Left cardiac atrium (tissue), 4 donors: ENCODE results near the gene SGMS1. TPM values are rescaled to one million over a fixed set of nuclear protein-coding genes. Genes with fewer than 3 reads are reported as not detected.
"Not testable (repeated sequence)": the region's sequence is repeated elsewhere in the genome, so short reads cannot be mapped to it uniquely, and the experiment has no call there.

Experiments used
- ATAC-seq, 2 donors: fragments of 200-7000 bp; cut with Tn5 transposase; one replicate each; pipeline ENCODE4 v1.9.1; 2020; ENCODE audit warnings: mild to moderate bottlenecking in 2 of 2, moderate library complexity in 2 of 2
- DNase-seq: peaks from one replicate; pipeline ENCODE4 v3.0.0-alpha.2; 2020
- intact Hi-C, 2 donors: fragments of 100-400 bp; cut with DNase I; formaldehyde crosslinking; loops; one replicate each; pipeline versions ENCODE4 v1.14.1 to v1.15.1; 2022 to 2023
- total RNA-seq, 2 donors: library from RNA; stranded (reverse); fragmentation: NEBNext Ultra II Directional; extraction: Animal tissue kit (Norgen Biotek cat#: 25700); gene quantifications; one replicate each; pipeline ENCODE4 v1.2.1, GENCODE V29; 2021
- donor health status: DM: no; HTN: yes; CAD: no.
- donor health status: DM: no; HTN: yes; CAD: no; lungs with severe emphysema.
- donor health status: DM: yes; HTN: yes; CAD: no.
- donor health status: Dilated cardiomyopathy.

SGMS1 gene
- total RNA-seq, 2 donors from 2014 or later = 22.4 to 24.4 TPM

DNA sequence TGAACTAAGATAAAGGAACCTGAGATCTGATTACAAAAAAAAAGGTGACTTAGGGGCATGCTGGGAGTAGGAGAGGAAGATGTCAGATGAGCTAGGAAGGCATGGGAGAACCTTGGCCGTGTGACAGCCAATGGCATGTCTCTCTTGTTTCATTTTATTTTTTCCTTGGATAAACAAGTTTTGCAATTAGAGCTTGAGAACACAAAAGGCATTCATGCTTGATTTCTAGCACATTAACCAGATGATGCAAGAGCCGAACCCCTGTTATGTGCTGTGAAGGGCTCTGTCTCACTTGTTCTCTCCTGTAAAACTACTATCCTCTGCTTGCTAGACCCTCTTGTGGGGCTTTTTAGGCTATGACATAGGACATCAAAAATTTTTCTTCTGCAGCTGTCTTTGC lies 238.1 kb downstream of the SGMS1 start:
- ATAC-seq (peak; percentile 17 to 21), DNase-seq (no peak)
- intact Hi-C loops = no loop called here

DNA sequence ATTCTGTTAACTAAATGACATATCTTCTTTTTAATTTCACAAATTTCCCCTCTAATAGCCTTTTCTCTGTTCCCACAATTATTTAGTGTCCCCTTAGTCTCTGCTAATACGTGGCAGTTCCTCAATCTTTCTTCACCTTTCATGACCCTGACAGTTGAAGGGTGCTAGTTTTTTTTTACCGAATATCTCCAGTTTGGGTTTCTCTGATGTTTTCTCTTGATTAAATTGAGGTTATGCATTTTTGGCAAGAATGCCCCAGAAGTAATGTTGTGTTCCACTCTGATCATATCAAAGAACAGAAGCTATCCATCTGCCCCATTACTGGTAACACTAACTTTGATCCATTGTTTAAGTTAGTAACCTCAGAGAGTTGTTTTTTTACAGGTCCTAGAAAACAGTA lies 238.9 kb downstream of the SGMS1 start:
- DNase-seq (no peak), ATAC-seq (no peak)
- intact Hi-C loops = no loop called here

DNA sequence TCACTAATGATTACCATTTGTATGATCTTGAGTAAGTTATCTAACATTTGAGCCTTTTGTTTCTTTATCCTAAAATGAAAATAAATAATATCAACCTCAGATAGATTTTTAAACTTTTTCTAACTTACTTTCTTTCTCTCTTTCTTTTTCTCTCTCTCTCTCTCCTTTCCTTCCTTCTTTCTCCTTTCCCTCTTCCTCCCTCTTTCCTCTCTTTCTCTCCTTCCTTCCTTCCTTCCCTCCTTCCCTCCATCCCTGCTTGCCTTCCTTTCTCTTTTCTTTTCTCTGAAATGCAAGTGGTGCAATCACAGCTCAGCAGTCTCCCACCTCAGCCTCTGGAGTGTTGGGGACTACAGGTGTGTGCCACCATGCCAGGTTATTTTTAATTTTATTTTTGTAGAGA lies 239.5 kb downstream of the SGMS1 start:
- ATAC-seq (no peak), DNase-seq (no peak)
- intact Hi-C loops = no loop called here

DNA sequence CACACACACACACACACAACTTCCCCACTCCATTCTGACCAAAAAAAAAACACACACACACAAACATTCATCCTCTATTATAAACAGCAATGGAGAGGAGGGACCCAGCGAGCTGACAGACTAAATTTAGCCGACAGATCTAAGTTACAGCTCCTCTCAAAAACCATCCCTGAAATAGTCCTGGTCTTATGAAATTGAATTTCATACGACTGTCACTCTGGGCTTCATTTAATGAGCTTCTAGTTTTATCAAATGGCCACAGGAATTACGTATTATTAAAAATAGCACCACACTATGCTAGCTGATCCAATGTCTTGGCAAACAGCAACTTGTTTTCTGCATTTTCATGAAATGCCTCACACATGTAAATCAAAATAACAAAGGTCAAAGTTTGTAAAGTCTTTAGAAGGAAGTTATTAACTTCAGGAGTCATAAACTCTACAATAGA lies 241.2 kb downstream of the SGMS1 start:
- ATAC-seq = peak; percentile 56 to 72

DNA sequence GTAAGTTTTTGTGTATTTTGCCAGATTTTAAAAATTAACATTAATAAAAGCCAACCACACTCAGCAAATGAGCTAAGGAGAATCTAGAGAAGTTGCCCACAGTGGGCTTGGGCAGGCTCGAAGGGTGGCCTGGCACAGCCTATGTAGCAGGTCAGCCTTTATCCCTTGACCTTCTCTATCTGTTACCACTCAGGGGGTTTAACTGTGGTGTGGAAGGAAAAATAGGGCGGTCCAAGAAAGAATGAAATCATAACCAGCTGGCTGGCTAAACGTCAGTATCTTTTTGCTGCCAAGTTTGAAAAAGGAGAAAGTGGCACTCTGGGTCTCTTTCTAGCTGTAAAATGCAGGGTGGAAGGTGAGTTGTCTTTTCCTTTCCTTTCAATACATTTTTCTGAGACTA lies 242.1 kb downstream of the SGMS1 start:
- intact Hi-C loops = no loop called here
- ATAC-seq (peak; percentile 60 to 75), DNase-seq (no peak)

More for the DNA sequence above, 241.2 kb downstream of the SGMS1 start:
- no peak for DNase-seq
- intact Hi-C loops = no loop called here

DNA sequence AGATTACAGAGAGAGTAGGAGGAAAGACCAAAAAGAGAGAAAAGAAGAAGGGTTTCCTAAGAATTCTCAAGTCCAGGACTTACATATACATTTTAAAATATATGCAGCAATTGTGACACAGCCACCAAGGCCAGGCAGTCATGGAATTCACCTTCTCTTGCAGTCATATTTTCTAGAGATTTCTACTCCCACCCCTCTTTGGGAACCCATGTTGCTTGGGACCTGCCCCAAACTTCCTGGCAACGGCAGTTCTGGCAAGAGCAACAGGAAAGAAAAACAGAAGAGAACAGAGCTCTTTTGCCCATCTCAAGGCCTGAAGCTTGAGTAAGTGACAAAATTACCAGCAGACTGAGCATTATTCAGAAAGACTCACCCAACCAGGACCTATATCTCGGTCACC lies 244.1 kb downstream of the SGMS1 start:
- intact Hi-C loops = loop anchor here in 1 of 2 donors (10.0 kb wide), 1 partner anchor 55 kb away; no protein-coding TSS in a partner anchor
- DNase-seq (no peak), ATAC-seq (no peak)

DNA sequence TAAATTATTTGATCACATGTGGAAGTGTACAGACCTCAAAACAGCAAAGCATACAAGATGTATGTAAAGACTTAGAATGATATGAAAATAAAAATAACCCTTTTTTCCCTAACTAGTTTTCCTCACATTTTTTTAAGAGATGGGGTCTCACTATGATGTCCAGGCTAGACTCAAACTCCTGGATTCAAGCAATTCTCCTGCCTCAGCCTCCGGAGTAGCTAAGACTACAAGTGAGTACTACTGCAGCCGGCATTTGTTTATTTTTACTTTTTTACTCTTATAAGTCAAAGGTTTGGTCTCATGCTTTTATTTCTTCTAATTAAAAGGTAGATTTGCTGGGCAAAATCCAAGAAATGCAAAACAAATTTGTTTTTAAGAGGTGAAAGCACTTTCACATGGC lies 248.0 kb downstream of the SGMS1 start:
- ATAC-seq = no peak

DNA sequence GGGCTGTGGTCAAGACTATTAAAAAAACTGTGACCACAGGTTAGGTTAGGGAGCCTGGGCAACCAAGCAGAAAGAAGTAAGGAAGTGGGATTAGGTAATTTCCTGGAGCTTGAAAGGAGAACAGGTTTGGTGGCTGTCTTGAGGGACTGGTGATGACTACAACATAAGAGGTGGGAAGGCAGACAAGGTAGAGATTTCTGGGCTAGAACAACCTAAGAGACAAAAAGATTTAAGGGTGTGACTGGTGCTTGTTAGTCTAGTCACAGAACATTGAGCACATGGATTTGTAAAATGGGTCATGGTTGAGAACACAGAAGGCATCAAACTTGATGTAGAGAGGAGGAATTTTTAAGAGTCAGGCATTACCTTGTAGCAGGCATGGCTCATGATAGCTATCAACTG lies 248.7 kb downstream of the SGMS1 start:
- ATAC-seq (no peak), DNase-seq (no peak)
- intact Hi-C loops = loop anchor here in 1 of 2 donors (10.0 kb wide), 1 partner anchor 50 kb away; no protein-coding TSS in a partner anchor

More for the DNA sequence above, 248.0 kb downstream of the SGMS1 start:
- DNase-seq = no peak
- intact Hi-C loops = loop anchor here in 1 of 2 donors (10.0 kb wide), 1 partner anchor 51 kb away; no protein-coding TSS in a partner anchor

DNA sequence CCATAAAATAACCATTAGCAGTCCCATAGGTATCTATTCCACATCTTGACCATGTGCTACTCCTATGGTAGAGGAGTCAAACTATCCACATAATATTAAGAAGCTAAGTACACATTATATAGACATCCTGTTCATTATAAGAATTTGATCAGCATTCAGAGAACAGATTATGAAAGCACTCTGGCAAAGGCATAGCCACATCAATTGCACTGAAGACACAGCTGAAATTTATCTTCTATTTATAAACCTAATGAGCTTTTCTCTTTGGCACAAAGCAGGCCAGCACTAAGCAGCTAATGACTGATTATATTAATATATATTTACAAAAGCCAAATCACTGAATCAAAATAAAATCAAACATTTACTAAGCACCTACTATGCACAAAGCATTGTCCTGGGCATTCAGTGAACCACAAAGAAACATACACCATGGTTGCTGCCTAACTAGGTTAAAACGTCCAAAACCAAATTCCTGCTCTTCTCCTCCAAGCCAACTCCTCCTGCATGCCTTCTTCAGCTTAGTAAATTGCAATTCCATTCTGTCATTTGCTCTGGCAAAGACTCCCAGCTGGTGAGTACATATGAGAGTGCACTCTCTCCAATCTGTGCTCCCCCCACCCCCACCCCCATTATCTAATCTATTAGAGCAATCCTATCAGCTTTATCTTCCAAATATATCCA lies 249.8 kb downstream of the SGMS1 start:
- peak; percentile 72 to 86 for ATAC-seq
- intact Hi-C loops = loop anchor here in 1 of 2 donors (10.0 kb wide), 1 partner anchor 49 kb away; no protein-coding TSS in a partner anchor
- DNase-seq = no peak

DNA sequence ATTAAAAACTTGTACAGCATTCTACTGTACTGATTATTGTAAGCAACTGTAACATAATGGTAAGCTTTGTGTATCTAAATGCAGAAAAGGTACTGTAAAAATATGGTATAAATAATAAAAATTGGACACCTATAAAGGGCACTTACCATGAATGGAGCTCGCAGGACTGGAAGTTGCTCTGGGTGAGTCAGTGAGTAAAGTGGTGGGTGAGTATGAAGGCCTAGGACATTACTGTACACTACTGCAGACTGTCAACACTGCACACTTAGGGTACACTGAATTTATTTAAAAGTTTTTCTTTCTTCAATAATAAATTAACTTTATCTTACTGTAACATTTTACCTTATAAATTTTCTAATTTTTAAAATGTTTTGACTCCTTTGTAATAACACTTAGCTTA lies 253.8 kb downstream of the SGMS1 start:
- intact Hi-C loops = loop anchor here in 1 of 2 donors (10.0 kb wide), 1 partner anchor 45 kb away; no protein-coding TSS in a partner anchor
- ATAC-seq = no peak
- no peak for DNase-seq

DNA sequence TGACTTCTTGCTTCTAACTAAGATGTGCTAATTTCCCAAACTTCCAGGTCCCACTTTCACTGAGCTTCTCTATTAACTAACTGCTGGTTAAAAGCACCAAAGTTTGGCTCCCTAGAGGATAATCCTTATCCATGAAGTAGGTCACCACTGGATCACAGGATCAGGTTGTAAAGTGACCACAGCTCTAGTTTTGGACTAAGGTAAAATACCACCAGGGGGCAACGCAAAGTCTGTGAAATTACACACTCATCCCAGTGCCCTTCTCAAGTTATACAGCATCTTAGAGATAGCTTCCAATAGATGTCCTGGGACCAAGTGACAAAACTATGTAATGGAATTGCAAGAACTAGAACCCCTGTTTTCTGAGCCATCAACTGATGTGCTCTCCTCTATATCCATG lies 256.0 kb downstream of the SGMS1 start:
- ATAC-seq (peak in 1 of 2 donors; percentile 32), DNase-seq (no peak)
- intact Hi-C loops = no loop called here

DNA sequence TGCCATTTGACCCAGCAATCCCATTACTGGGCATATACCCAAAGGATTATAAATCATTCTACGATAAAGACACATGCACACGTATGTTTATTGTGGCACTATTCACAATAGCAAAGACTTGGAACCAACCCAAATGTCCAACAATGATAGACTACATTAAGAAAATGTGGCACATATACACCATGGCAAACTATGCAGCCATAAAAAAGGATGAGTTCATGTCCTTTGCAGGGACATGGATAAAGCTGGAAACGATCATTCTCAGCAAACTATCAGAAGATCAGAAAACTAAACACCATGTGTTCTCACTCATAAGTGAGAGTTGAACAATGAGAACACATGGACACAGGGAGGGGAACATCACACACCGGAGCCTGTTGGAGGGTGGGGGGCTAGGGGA lies 257.3 kb downstream of the SGMS1 start:
- intact Hi-C loops, DNase-seq, ATAC-seq: not testable (repeated sequence)

DNA sequence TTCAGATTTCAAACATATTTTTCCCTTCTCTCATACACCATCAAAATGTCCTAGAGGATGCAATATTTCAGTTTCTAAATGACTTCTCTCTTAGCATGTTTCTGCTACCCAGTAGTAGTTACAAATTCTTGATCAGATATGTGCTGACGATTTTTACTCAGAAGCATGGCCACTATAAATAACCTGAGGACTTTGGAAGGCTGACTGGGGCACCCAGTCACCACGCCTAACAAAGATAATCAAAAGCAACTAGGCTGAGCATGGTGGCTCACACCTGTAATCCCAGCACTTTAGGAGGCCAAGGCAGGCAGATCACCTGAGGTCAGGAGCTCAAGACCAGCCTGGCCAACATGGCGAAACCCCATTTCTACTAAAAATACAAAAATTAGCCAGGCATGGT lies 259.0 kb downstream of the SGMS1 start:
- DNase-seq, intact Hi-C loops, ATAC-seq: not testable (repeated sequence)

DNA sequence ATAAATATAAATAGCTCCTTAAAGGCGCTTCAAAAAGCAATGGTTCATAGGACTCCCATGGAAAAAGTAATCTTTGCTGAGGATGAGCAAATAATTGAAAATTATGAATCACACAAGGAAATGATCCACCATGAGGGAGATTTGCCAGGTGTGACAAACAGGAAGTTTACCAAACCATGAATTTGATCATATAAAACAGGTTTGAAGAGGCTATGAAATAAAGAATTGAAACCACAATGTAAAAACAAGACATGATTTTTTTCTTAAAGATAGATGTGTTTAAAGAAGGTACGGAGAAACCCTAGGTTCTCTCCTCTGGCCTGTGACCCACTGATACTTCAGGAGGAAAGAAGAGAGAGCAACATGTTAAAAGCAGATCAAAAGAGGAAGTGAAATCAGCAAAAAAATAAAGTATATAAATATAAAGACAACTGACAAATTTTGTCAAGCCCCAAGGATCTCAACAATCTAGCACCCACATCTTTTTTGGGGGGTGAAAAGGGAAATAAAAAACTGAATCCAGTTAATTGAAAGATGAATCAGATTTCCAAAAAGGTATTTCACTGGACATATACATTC lies 261.1 kb downstream of the SGMS1 start:
- no peak for DNase-seq
- intact Hi-C loops = no loop called here
- ATAC-seq = no peak

DNA sequence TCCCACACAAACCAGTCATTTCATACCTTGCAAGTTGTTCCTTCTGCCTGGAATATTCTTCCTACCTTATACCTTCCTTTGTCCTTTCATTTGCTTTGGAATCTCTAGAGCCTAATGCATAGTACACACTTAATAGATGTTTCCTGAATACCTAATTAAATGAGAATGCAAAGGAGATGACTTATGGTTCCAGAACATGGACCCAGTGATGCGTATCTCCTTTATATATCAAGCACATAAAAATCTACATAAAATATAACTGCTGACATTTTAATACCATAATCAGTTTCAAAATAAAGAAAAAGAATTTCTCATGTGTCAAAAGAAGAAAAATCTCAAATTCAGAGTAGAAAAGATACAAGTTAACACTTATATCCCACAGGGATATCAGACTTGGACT lies 261.8 kb downstream of the SGMS1 start:
- intact Hi-C loops = no loop called here
- ATAC-seq = no peak
- no peak for DNase-seq

DNA sequence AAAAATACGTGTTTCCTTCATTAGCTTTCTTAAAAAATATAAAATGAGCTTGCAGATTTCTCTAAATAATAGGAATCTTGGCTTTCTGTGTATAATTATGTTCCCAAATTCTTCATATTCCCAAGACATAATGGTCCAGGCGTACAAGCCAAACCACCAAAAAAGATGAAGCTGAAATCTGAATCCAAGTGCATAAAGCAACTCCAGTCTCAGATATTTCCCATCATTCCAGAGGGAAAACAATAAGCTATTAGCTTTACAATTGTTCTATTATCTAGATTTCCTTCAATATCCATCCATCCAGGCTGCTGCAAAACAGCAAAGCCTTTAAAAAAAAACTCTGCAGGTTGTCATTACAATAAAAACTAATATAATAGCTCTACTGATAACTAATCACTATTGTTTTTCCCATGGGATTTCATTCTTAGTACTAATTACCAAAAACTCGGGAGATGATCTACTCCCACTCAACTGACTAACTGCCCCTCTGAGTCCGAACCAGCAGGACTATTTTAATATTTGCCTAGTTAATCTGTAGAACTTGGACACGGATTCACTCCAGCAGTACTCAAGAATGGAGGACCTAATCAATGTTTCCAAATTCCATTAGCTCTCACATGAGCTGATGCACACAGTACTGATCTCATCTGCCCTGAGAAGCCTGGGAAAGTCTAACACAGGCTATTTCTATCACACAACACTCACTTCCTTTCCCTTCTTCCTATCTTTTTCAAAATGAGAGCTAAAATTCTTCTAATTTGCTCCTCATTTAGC lies 263.5 kb downstream of the SGMS1 start:
- ATAC-seq (peak; percentile 52 to 73), DNase-seq (no peak)
- intact Hi-C loops = no loop called here

DNA sequence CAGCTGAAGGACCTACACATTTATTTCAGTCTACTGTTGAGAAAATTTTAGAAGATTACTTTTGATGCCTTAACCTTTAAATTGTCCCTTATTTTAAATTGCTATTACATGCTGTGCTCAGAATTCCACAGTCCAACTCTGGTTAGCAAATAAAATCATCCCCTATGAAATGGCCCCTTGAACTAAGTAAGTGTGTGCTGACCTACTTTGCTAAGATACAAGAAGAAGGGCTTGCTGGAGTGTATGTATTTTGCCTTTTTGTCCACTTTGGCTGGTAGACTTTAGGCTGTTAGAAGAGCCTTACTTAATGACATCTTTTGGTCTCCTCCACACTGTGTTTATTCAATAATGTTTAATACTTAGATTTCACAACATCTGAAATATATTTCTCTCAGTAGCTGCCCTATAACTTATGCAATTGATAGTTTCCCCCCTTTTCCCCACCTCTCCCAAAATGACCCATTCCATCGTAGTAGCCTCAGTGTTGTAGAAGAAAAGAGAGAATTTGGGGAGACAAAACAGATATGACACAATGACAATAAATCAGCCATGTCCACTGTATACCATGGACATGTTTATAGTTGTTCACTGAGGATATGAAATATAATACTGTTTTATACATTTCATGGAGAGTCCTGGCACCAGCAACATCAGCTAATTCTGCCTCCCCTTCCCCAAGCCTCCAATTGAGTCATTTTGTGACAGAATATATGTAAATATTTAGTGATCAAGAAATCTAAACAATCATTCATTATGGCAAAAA lies 264.6 kb downstream of the SGMS1 start:
- intact Hi-C loops = no loop called here
- ATAC-seq (no peak), DNase-seq (no peak)

DNA sequence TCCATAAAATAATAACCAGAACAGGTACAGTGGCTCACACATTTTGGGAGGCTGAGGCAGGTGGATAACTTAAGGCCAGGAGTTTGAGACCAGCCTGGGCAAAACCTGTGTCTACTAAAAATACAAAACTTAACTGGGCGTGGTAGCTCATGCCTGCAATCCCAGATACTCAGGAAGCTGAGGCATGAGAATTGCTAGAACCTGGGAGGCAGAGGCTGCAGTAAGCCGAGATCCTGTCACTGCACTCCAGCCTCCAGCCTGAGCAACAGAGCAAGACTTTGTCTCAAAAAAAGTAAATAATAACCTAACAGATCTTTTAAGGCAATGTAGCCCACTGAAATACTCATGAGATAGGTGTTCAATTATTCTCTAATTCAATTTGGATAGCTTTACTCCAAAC lies 265.3 kb downstream of the SGMS1 start:
- intact Hi-C loops = no loop called here
- ATAC-seq (no peak), DNase-seq (no peak)

DNA sequence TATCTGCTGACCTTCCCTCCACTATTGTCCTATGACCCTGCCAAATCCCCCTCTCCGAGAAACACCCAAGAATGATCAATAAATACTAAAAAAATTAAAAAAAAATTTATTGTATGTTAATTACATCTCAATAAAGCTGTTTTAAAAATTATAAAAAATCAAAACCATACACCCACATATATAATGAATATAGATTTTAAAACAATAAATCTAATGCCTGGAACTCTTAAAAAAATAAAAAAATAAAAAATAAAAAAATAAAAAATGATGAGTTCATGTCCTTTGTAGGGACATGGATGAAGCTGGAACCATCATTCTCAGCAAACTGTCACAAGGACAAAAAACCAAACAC lies 267.3 kb downstream of the SGMS1 start:
- ATAC-seq, intact Hi-C loops: not testable (repeated sequence)

More for the DNA sequence above, 267.3 kb downstream of the SGMS1 start:
- DNase-seq = not testable (repeated sequence)
